GM21717 (cell line): ENCODE results near the gene FRMPD4.
"Not testable (repeated sequence)": the region's sequence is repeated elsewhere in the genome, so short reads cannot be mapped to it uniquely, and the experiment has no call there.

Experiments
- ATAC-seq: cut with Tn5 transposase; IDR thresholded peaks from one replicate; pipeline ENCODE4 v1.9.1; 2021; ENCODE audit warnings: mild to moderate bottlenecking, moderate library complexity; ENCODE audit not compliant: unreplicated experiment

FRMPD4 gene

DNA sequence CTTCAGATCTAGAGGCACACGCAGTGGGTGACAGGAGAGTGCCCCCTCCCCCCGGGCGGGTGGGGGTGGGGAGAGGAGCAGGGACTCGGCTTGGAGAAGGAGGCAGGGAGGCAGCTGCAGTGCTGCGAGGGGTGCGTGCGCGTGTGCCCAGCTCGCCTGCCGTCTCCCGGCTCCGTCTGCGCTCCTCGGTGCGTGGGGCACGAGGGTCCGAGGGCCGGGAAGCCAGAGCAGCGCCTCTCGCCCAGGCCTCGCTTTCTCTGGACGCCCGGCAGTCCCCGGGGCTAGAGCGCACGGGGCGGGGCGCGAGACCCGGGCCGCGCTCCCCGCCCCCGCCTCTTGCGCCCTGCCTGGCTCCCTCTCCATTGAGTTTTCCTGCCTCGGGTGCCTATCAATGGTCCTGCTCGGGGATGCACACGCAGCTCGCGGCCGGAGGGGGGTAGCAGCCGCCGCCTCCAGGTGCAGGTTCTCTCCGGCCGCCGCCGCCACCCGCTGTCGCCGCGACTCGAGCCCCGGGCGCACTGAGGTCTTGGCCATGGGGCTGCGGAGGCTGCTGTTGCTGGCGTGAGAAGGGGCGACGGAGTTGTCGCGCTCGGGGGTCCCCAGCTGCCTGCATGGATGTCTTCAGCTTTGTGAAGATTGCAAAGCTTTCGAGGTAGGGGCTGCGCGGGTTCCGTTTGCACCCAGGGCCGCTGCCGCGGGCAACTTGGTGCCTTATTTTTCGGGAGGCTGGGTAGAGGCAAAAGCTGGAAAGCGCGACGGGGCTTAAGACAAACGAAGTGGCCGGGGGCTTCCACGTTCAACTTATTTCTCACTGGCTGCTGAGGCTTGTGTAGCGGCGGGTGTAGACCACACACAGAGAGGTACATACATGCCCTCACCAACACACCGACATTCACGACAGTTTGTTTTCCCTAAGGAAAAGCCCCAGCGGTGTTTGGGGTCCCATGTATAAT is at the start of gene FRMPD4:
Gene FRMPD4 (plus strand): TSS at position 113 of the 953 bp plus-strand sequence. CDS start 499 bp downstream, at position 612.
- no peak for ATAC-seq

DNA sequence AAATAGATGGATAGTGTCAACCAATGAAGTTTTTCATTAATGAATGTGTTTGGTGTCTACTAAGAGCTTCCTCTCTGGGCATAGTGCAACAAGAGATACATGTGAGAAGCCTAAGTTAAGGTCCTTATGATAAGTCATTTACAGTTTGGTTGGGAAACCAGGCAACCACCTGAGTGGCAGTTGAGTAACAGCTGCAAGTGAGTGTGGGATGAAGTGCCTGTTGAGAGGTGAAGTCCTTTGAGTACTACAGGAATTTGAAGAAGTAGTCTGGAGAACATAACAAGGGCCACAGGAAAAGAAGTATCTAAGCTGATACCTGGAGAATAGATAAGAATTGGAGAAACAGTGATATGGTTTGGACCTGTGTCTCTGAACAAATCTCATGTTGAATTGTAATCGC is 48.5 kb upstream of the FRMPD4 start:
- ATAC-seq: no peak

DNA sequence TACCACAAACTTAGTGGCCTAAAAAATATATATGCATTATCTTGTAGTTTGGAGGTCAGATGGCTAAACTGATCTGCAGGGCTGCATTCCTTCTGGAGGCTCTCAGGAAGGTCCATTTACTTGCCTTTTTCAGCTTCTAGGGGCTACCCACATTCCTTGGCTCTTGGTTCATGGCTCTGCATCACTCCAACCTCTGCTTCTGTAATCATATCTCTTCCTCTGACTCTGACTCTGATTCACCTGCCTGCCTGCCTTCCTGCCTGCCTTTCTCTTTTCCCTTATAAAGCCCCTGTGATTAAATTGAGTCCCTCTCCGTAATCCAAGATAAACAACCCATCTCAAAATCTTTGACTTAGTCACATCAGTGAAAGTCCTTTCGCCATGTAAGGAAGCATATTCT is 25.0 kb upstream of the FRMPD4 start:
- no peak for ATAC-seq

DNA sequence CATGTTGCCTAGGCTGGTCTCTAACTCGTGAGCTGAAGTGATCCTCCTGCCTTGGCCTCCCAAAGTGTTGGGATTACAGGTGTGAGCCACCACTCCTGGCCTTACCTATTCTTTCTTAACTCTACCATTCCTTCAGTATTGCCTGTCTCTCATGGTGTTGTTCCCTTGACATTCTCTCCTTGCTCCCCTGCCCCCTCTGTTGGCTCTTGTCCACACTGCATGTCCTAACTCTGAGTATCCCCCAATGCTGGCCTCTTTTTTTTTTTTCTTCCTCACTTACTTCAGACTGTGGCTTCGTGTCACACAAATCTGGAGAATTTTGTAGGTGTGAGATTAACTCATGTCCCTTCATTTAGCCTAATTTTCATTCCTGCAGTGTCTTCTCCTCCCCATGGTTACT is 22.9 kb upstream of the FRMPD4 start:
- ATAC-seq: no peak

DNA sequence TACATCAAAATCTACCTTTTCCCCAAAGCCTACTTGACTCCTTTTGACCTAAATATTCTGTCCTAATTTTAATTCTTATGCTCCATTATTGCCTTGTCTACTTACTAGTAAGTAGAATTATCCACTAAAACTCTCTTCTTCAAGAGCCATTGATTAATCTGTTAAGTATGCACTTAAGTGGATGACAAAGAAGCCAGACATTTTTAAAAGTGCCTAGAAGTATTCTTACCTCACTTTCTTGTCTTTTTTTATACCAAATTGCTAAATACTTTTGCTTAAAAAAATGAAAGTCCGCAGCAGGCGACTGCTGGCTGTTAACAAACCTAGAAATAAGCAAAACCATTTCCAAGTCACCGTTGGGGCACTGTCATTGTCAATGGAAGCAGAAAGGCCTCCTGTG is 20.1 kb upstream of the FRMPD4 start:
- no peak for ATAC-seq

DNA sequence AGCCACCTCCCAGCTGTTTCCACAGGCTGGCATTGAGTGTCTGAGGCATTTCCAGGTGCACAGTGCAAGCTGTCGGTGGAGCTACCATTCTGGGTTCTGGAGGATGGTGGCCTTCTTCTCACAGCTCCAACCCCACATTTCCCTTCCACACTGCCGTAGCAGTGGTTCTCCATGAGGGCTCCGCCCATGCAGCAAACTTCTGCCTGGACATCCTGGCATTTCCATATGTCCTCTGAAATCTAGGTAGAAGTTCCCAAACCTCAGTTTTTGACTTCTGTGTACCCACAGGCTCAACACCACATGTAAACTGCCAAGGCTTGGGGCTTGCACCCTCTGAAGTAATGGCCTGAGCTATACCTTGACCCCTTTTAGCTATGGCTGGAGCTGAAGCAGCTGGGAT is 10.3 kb upstream of the FRMPD4 start:
- no peak for ATAC-seq

DNA sequence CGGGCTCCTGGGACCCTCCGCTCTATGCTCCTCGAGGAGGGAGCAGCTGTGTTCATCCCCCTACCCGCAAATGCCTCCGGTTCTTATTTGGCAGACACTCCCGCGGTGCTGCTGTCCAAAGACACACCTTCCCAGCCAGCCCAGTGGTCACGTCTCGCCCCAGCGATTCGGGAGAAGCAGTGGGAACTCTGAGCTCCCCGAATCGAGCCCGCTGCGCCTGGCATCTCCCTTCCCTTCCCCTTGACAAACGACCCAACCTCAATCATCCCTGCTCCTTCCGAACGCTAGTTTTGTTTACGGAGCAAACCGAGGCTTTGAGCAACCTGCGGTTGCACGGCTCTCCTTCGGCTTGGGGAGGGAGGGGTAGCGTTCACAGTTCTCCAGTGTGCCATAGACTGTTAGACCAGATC is 317 bp upstream of the FRMPD4 start:
- ATAC-seq: no peak

DNA sequence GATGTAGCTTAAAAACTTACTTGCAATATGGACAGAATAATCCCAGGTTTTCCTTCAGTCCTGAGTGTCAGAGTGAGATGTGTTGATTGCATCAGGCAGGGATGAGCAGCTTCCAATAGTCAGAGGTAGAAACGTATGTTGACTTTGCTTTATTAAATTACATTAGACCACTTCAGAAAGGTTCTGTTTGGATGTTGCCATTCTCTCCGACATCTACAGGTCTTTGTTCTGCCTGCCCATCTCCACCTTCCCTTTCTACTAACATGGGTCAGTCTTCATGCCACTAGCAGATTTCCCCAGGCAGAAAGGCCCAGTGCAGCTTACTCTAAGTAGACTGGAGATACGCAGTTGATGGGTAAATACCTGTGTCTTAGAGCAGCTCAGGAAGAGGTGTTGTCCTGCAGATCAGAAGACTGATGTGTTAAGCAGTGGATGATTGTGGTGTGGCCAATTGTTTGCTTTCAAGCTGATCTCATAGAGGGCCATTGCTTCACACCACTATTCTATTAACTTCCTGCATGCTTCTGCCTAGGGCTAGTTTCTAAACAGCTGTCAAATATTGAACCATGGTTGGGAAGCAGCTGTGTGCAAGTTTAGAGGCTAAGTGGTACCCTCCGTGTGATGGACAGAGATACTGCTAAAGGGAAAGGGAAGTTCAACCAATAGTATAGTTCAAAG is 1.8 kb downstream of the FRMPD4 start:
- no peak for ATAC-seq

DNA sequence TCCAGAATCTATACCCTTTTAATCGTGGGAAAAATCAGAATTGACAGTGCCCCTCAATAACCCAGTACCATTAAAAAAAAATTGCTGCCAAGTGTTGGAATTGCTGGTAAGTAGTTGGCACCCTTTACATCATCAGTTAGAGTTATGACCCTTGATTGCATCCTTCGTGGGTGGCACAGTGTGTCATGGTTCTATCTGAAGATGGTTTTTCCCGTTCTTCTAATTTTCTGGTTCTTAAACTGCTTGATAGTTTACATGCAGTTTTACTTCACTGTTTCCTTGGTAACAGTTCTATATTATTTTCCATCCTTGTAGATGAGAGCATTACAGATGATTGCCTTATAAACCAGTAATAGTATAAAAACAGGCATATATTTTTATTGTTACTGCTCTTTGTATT is 3.2 kb downstream of the FRMPD4 start:
- ATAC-seq: no peak

DNA sequence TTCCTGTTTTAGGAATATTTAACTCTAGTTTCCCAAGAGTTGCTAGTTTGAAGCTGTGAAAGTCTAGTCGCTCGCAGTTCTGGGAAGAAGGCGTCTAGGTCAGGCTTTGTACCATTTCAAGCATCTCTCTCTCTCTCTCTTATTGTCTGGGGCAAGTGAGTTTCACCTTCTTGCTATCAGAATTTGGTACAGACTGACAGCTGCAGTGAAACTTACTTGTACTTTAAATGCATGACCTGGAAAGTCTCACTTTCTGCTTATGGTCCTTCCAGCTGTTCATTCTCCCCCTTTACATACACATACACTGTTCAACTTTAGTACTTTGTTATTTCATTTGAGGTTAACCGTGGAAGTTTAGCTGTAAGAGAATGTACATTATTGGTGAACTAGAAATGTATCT is 4.4 kb downstream of the FRMPD4 start:
- no peak for ATAC-seq

DNA sequence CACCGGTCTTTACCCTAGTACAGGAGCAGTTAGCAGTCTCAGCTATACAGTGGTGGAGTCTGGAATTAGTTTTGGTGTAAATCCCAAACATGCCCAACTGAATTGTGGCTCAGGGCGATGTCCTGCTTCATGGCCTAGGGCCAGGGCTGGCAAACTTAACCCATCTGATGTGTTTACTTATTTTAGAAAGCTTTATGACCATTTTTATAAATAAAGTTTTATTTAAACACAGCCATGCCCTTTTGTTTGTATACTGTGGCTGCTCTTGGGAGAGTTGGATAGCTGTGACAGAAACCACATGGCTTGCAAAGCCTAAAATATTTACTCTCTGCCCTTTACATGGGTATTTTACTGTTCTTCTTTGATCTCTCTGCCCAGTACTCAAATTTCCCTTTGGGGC is 7.1 kb downstream of the FRMPD4 start:
- no peak for ATAC-seq

DNA sequence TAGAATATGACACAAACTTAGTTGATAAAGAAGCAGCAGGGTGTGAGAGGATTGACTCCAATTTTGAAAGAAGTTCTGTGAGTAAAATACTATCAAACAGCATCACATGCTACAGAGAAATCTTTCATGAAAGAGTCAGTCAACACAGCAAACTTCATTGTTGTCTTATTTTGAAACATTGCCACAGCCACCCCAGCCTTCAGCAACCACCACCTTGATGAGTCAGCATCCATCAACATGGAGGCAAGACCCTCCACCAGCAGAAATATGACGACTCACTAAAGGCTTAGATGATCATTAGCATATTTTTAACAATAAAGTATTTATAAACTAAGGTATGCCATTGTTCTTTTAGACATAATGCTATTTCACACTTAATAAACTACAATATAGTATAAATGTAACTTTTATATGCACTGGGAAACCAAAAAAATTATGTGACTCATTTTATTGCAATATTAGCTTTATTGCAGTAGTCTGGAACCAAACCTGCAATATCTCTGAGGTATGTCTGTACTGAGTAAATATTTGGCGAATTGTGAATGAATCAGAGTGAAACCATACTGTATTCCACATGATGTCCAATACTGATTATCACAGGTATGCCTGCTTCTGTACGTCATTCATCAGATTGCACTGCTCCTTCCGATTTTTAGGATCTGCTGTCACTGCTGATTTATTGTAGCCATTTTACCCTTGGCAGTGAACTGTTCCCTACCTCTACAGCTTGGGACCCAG is 11.6 kb downstream of the FRMPD4 start:
- ATAC-seq: no peak

DNA sequence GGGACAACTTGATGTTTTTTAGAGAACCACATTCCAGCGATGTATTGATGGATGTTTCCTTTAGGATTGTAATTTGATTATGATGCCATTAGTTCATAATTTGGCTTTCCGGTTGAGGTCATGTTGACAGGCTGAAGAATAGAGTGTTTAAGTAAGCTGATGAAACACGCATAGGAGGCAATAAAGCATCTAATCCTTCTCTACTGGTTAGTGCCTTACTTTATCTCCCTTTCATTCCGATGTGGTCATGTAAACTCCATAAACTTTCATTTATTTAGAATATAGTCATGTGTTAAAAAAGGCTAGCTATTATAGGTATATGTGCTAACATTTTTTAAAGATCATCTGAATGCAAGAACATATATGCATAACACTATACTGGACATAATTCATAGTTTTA is 15.0 kb downstream of the FRMPD4 start:
- ATAC-seq: no peak

DNA sequence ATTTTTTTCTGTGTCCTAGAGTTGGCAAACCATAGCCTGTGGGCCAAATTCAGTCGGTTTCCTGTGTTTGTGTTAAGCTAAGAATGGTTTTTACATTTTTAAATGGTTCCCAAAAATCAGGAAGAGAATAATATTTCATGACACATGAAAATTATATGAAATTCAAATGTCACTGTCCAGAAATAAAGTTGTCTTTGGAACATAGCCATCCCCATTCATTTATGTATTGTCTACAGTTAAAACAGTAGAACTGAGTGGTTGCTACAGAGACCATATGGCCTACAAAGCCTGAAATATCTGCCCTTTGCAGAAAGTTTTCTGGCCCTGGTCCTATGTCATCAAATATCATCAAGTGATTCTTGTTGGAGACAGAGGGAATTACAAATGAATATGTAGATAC is 15.5 kb downstream of the FRMPD4 start:
- no peak for ATAC-seq

DNA sequence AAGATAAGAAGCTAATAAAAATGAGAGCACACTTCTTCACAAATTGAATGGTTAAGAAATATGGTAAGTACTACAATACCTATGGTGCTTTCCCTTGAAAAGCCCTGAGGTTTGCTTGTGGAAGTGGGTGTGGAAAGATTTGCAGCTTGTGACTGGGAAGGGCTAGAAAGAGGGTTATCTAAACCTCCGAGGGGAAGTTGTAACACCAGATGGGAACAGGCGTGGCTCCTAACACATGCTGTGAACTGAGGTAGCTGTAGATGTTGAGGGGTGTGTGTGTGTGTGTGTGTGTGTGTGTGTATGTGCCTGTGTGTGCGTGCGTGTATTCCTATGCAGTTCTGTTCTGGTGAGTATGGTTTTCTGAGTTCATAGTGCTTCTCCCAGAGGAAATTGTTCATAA is 21.5 kb downstream of the FRMPD4 start:
- no peak for ATAC-seq

DNA sequence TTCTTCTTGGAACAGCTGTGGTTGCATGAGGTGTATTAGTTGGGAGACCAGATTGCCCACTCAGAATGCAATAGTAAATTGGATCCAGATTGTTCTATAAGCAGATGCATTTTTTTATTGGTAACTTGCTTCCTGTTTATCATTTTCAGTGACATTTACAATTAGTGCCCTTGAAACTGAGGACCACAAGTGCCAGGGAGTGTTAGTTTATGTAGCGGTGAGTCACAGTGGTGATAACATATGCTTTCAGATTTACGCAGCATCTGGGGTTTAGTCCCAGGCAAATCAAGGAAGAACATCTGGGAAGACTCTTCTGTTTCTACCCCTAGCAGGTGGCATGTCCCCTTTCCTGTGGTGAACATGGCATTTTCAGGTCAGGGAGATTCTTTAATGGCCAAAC is 24.1 kb downstream of the FRMPD4 start:
- ATAC-seq: no peak

DNA sequence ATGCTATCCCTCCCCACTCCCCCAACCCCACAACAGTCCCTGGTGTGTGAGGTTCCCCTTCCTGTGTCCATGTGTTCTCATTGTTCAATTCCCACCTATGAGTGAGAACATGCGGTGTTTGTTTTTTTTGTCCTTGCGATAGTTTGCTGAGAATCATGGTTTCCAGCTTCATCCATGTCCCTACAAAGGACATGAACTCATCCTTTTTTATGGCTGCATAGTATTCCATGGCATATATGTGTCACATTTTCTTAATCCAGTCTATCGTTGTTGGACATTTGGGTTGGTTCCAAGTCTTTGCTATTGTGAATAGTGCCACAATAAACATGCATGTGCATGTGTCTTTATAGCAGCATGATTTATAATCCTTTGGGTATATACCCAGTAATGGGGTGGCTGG is 25.9 kb downstream of the FRMPD4 start:
- not testable (repeated sequence) for ATAC-seq

DNA sequence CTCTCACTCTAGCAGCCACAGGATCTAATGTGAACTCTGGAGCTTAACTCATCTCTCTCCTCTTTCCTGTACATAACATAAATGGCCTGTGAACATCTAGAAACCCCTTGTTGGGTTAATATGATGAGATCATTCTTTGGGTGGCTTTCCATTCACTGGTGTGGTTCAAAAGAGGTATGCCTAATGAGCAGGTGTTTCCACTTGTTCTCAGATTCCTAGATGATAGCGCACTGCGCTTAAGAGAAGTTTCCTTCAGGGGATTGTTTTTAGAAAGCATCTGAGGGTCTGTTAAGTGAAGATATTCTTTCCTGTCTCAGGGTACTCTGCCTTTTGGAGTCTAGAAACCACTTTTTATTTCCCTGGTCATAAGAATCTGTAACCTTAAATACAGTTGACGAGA is 32.5 kb downstream of the FRMPD4 start:
- ATAC-seq: no peak

DNA sequence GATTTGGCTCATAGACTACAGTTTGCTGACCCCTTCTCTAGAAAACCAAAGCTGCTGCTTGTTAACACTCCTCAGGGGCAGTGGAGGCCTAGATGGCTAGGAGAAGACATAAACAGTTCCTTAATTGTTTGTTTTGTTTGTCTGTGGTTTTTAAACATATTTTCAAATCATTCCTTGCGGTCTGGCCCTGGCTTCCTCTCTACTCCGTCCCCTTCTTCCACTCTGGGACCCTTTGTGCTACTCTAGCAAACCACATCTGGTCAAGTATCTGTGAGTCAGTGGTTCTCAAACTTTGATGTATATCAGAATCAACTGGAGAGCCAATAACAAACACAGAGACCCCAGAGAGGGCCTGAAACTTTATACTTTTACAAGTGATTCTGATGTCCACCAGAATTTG is 36.1 kb downstream of the FRMPD4 start:
- ATAC-seq: no peak

DNA sequence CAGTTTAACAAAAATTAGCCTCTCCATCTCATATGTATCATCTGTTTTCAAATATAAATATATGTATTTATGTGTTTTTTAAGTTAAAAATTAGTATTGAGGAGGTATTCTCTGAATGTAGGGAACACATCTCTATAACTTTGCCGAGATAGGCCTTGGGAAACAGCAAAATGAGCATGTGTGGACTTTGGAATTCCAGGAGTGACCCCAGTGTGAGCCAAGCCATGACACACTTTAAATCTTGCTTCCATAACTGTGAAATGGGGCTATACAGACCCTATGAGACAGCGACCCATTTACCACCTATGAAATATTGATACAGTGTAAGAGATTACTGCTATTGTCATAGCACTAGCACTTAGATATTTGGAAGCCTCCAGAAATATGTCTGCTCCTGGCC is 58.8 kb downstream of the FRMPD4 start:
- ATAC-seq: no peak

DNA sequence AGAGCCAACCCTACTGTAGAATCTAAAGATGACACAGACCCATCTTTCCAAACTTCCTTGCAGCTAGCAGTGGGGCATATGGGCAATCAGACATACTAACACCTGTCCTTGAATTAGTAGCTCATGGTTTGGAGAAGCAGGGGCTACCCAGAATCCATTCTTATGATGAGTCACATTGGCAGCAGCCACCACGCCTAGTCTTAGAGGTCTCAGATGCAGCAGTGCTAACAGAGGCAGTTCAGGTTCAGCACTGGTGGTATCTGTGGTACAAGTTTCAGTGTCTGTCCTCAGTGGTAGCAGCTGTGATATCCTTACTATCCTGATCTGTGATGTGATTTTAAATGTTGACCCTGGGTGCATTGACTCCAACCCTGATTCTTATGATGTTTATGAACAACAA is 68.1 kb downstream of the FRMPD4 start:
- ATAC-seq: no peak
